GM10266 (cell line): ENCODE data around the gene CINP.
"Not testable (repeated sequence)": the region's sequence is repeated elsewhere in the genome, so short reads cannot be mapped to it uniquely, and the experiment has no call there.

ENCODE experiments used
- DNase-seq: peaks from one replicate; pipeline ENCODE4 v3.0.0; 2012; ENCODE audit errors: extremely low spot score
- CTCF ChIP-seq: IDR thresholded peaks from 2 replicates; pipeline ENCODE4 v1.5.1; 2012; ENCODE audit warnings: mild to moderate bottlenecking, low read depth; ENCODE audit not compliant: control insufficient read depth, insufficient read depth; ENCODE audit errors: missing control alignments

The CINP gene

DNA sequence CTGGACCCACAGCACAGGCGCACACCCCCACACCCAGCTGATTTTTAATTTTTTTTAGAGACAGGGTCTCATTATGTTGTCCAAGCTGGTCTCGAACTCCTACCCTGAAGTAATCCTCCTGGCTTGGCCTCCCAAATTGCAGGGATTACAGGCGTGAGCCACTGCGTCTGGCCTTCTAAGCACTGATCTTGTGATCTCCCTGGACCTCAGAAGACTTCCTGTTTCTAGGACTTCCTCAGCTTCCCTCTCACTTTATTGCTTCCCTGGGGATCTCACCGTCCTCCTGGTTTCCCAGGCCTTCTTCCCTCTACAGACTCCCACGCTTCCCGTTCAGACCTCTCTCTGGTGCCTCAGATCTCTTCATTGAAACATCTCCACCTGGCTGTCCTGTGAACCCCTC lies 29.3 kb downstream of the CINP start:
- no peak for DNase-seq
- no peak for TF ChIP-seq CTCF

DNA sequence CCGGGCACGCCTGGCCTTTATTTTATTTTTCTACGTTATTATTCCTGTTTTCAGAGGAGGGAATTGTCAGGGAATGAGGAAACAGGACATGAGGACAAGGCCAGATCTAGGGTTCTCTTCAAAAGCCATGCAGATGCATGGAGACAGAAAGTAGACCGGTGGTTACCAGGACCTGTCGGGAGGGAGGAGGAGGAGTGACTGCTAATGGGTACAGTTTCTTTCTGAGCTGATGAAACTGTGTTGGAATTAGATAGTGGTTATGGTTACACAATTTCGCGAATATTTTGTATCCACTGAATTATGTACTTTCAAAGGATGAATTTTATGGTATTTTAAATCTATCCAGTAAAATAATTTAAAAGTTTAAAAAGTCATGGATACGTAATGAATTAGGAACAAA lies 31.9 kb downstream of the CINP start:
- DNase-seq: no peak

GRCh38 chr14:102329381-102329780 lies 33.3 kb downstream of the CINP start:
- DNase-seq: not testable (repeated sequence)

More for the DNA sequence above, 31.9 kb downstream of the CINP start:
- TF ChIP-seq CTCF: no peak

DNA sequence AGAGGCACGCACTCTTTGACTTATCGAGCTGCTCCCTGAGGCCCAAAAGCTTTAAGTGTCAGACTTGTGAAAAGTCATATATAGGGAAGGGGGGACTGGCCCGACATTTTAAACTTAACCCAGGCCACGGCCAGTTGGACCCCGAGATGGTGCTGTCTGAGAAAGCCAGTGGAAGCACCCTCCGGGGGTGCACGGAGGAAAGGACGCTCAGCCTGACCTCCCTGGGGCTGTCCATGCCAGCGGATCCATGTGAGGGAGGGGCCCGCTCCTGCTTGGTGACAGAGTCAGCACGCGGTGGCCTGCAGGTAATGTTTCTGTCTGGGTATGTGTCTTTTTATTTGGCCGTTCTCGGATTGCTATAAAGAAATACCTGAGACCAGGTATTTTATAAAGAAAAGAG lies 36.1 kb downstream of the CINP start:
- TF ChIP-seq CTCF: no peak
- DNase-seq: no peak

DNA sequence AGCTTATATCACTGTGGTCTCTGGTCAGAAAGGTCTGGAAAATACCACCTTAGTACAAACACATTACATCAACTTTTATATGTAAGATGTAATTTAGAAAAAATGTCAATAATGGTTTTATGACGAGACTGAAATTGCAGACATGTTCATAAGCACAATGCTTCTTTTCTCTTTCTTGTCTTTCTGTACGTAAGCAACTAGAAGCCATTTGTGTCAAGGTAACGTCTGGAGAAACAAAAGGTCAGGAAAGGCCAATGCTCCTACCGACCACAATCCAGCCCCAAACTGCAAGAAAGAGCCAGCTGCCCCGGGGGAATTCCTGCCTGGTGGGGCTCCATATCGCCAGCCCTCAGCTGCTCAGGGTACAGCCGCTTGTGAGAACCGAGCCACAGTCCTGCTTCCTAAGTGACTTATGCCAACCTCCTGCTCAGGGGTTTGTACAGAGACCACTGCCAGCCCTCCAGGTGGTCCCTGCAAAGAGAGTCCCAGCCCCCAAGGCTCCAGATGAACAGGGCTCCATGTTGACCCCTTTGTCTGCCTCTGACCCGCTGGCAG lies 36.8 kb downstream of the CINP start:
- DNase-seq: no peak
- TF ChIP-seq CTCF: no peak

DNA sequence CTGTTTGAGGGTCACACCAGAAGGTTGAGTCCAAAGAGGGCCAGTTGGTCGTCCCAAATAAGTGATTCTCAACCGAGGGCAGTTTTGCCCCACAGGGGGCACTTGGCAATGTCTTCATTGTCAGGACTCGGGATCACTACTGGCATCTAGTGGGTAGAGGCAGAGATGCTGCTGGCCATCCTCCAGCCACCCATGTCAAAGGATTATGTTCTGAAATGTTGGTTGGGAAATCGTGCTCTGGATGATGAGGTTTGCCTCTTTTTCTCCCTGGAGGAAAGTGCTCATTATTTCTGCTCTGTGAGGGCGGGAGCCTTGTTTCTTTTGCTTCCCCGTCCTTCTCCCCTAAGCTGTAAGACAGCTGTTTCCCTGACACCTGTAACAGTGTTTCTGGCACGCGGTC lies 39.6 kb downstream of the CINP start:
- TF ChIP-seq CTCF: peak; percentile 40
- DNase-seq: no peak

- TF ChIP-seq CTCF: no peak
- no peak for DNase-seq
Observed at GRCh38 chr14:102321456-102322422, 41.0 kb downstream of the CINP start.
